ENCODE results near the gene MMD. TPM values are rescaled to one million over a fixed set of nuclear protein-coding genes. Genes with fewer than 3 reads are reported as not detected.

Gene MMD
- total RNA-seq, 1 experiment from 2014 or later: 73.6 TPM

- peaks cover 15% of the 10 kb centered on the region; the same call in 1 of the 2 replicates for H3K36me3 ChIP-seq (ENCODE audit: insufficient read depth, low read length)
- no peak overlapping the region for H3K9ac ChIP-seq (ENCODE audit: low read length)
- no peak overlapping the region for H2AFZ ChIP-seq (ENCODE audit: low read length)
- no peaks in the 10 kb centered on the region for H3K27me3 ChIP-seq (ENCODE audit: low read length)
- no peak overlapping the region for H3K27ac ChIP-seq (ENCODE audit: low read length)
- no peak for DNase-seq
- H3K4me3 ChIP-seq (ENCODE audit: low read length): no peak overlapping the region
- no peaks in the 10 kb centered on the region for H3K79me2 ChIP-seq (ENCODE audit: low read length)
- no peaks in the 10 kb centered on the region for H3K9me3 ChIP-seq (ENCODE audit: low read length)
- H3K4me1 ChIP-seq (ENCODE audit: low read length): no peaks in the 10 kb centered on the region
- no peak overlapping the region for H3K4me2 ChIP-seq (ENCODE audit: low read depth, low read length, poor library complexity, severe bottlenecking)
- H4K20me1 ChIP-seq (ENCODE audit: insufficient read depth, low read depth, low read length): peaks cover 5% of the 10 kb centered on the region; the same call in 1 of the 2 replicates
- H3K9me2 ChIP-seq (replicated peaks; ENCODE audit: insufficient read depth, low read length): no peaks in the 10 kb centered on the region
These were observed 32.8 kb downstream of the MMD start for GRCh38 chr17:55388842-55389241.

- DNase-seq: no peak
- Histone ChIP-seq H3K79me2 (ENCODE audit: low read length) (no peaks in the 10 kb centered on the region), H3K4me1 (ENCODE audit: low read length) (no peaks in the 10 kb centered on the region), H3K9ac (ENCODE audit: low read length) (no peak overlapping the region), H4K20me1 (ENCODE audit: insufficient read depth, low read depth, low read length) (no peaks in the 10 kb centered on the region), H3K9me3 (ENCODE audit: low read length) (no peaks in the 10 kb centered on the region), H3K27me3 (ENCODE audit: low read length) (no peaks in the 10 kb centered on the region), H3K4me2 (ENCODE audit: low read depth, low read length, poor library complexity, severe bottlenecking) (no peak overlapping the region), H2AFZ (ENCODE audit: low read length) (no peak overlapping the region), H3K27ac (ENCODE audit: low read length) (no peak overlapping the region), H3K9me2 (replicated peaks; ENCODE audit: insufficient read depth, low read length) (no peaks in the 10 kb centered on the region), H3K4me3 (ENCODE audit: low read length) (no peak overlapping the region), H3K36me3 (ENCODE audit: insufficient read depth, low read length) (no peaks in the 10 kb centered on the region)
These were observed 34.8 kb downstream of the MMD start for GRCh38 chr17:55386796-55387332.

GRCh38 chr17:55384643-55385232 is 36.9 kb downstream of the MMD start:
- H3K9me3 ChIP-seq (ENCODE audit: low read length): no peaks in the 10 kb centered on the region

GRCh38 chr17:55383771-55384642 is 37.6 kb downstream of the MMD start:
- DNase-seq: no peak
- Histone ChIP-seq H3K4me2 (ENCODE audit: low read depth, low read length, poor library complexity, severe bottlenecking) (no peak overlapping the region), H3K36me3 (ENCODE audit: insufficient read depth, low read length) (no peaks in the 10 kb centered on the region), H3K79me2 (ENCODE audit: low read length) (no peaks in the 10 kb centered on the region), H3K4me1 (ENCODE audit: low read length) (no peaks in the 10 kb centered on the region), H3K27me3 (ENCODE audit: low read length) (no peaks in the 10 kb centered on the region), H3K27ac (ENCODE audit: low read length) (no peak overlapping the region), H3K4me3 (ENCODE audit: low read length) (no peak overlapping the region), H3K9ac (ENCODE audit: low read length) (no peak overlapping the region), H4K20me1 (ENCODE audit: insufficient read depth, low read depth, low read length) (no peaks in the 10 kb centered on the region), H3K9me2 (replicated peaks; ENCODE audit: insufficient read depth, low read length) (no peaks in the 10 kb centered on the region), H2AFZ (ENCODE audit: low read length) (no peak overlapping the region), H3K9me3 (ENCODE audit: low read length) (no peaks in the 10 kb centered on the region)

More at GRCh38 chr17:55384643-55385232, 36.9 kb downstream of the MMD start:
- Histone ChIP-seq H3K9ac (ENCODE audit: low read length) (no peak overlapping the region), H4K20me1 (ENCODE audit: insufficient read depth, low read depth, low read length) (no peaks in the 10 kb centered on the region), H3K79me2 (ENCODE audit: low read length) (no peaks in the 10 kb centered on the region), H2AFZ (ENCODE audit: low read length) (no peak overlapping the region), H3K36me3 (ENCODE audit: insufficient read depth, low read length) (no peaks in the 10 kb centered on the region), H3K9me2 (replicated peaks; ENCODE audit: insufficient read depth, low read length) (no peaks in the 10 kb centered on the region), H3K4me1 (ENCODE audit: low read length) (no peaks in the 10 kb centered on the region), H3K4me2 (ENCODE audit: low read depth, low read length, poor library complexity, severe bottlenecking) (no peak overlapping the region), H3K27me3 (ENCODE audit: low read length) (no peaks in the 10 kb centered on the region), H3K27ac (ENCODE audit: low read length) (no peak overlapping the region), H3K4me3 (ENCODE audit: low read length) (no peak overlapping the region)
- no peak for DNase-seq

- Histone ChIP-seq H3K36me3 (ENCODE audit: insufficient read depth, low read length) (no peaks in the 10 kb centered on the region), H3K27ac (ENCODE audit: low read length) (no peak overlapping the region), H4K20me1 (ENCODE audit: insufficient read depth, low read depth, low read length) (no peaks in the 10 kb centered on the region), H3K4me1 (ENCODE audit: low read length) (no peaks in the 10 kb centered on the region), H3K9me2 (replicated peaks; ENCODE audit: insufficient read depth, low read length) (no peaks in the 10 kb centered on the region), H3K79me2 (ENCODE audit: low read length) (no peaks in the 10 kb centered on the region), H3K4me3 (ENCODE audit: low read length) (no peak overlapping the region), H3K4me2 (ENCODE audit: low read depth, low read length, poor library complexity, severe bottlenecking) (no peak overlapping the region), H3K9me3 (ENCODE audit: low read length) (no peaks in the 10 kb centered on the region), H3K9ac (ENCODE audit: low read length) (no peak overlapping the region), H2AFZ (ENCODE audit: low read length) (no peak overlapping the region), H3K27me3 (ENCODE audit: low read length) (no peaks in the 10 kb centered on the region)
- no peak for DNase-seq
These were observed 40.4 kb downstream of the MMD start for GRCh38 chr17:55381017-55381770.

- no peaks in the 10 kb centered on the region for H3K79me2 ChIP-seq (ENCODE audit: low read length)
- no peaks in the 10 kb centered on the region for H3K9me3 ChIP-seq (ENCODE audit: low read length)
- no peaks in the 10 kb centered on the region for H3K4me1 ChIP-seq (ENCODE audit: low read length)
- H3K27me3 ChIP-seq (ENCODE audit: low read length): no peaks in the 10 kb centered on the region
- H3K36me3 ChIP-seq (ENCODE audit: insufficient read depth, low read length): no peaks in the 10 kb centered on the region
- no peaks in the 10 kb centered on the region for H4K20me1 ChIP-seq (ENCODE audit: insufficient read depth, low read depth, low read length)
- H3K27ac ChIP-seq (ENCODE audit: low read length): no peak overlapping the region
- no peak overlapping the region for H3K4me2 ChIP-seq (ENCODE audit: low read depth, low read length, poor library complexity, severe bottlenecking)
- H3K4me3 ChIP-seq (ENCODE audit: low read length): no peak overlapping the region
- DNase-seq: no peak
- no peak overlapping the region for H3K9ac ChIP-seq (ENCODE audit: low read length)
- H3K9me2 ChIP-seq (replicated peaks; ENCODE audit: insufficient read depth, low read length): no peaks in the 10 kb centered on the region
- no peak overlapping the region for H2AFZ ChIP-seq (ENCODE audit: low read length)
These were observed 43.9 kb downstream of the MMD start for GRCh38 chr17:55377671-55378275.

- DNase-seq: no peak
- no peak overlapping the region for H3K27ac ChIP-seq (ENCODE audit: low read length)
These were observed 52.9 kb downstream of the MMD start for GRCh38 chr17:55368706-55369105.

More at GRCh38 chr17:55368706-55369105, 52.9 kb downstream of the MMD start:
- Histone ChIP-seq H3K9ac (ENCODE audit: low read length) (no peak overlapping the region), H3K4me3 (ENCODE audit: low read length) (no peak overlapping the region), H3K9me3 (ENCODE audit: low read length) (no peaks in the 10 kb centered on the region), H3K27me3 (ENCODE audit: low read length) (no peaks in the 10 kb centered on the region), H4K20me1 (ENCODE audit: insufficient read depth, low read depth, low read length) (no peaks in the 10 kb centered on the region), H3K4me2 (ENCODE audit: low read depth, low read length, poor library complexity, severe bottlenecking) (no peak overlapping the region), H3K4me1 (ENCODE audit: low read length) (no peaks in the 10 kb centered on the region), H2AFZ (ENCODE audit: low read length) (no peak overlapping the region), H3K36me3 (ENCODE audit: insufficient read depth, low read length) (no peaks in the 10 kb centered on the region), H3K79me2 (ENCODE audit: low read length) (no peaks in the 10 kb centered on the region), H3K9me2 (replicated peaks; ENCODE audit: insufficient read depth, low read length) (no peaks in the 10 kb centered on the region)

All from Karpas-422 (cell line).